ENCODE data around the gene FAAP20.

Gene FAAP20

GRCh38 chr1:2224170-2224584 lies 29.6 kb upstream of the FAAP20 start:
- no peak for DNase-seq (ENCODE audit: low read depth)
- TF ChIP-seq, protein P1, sequence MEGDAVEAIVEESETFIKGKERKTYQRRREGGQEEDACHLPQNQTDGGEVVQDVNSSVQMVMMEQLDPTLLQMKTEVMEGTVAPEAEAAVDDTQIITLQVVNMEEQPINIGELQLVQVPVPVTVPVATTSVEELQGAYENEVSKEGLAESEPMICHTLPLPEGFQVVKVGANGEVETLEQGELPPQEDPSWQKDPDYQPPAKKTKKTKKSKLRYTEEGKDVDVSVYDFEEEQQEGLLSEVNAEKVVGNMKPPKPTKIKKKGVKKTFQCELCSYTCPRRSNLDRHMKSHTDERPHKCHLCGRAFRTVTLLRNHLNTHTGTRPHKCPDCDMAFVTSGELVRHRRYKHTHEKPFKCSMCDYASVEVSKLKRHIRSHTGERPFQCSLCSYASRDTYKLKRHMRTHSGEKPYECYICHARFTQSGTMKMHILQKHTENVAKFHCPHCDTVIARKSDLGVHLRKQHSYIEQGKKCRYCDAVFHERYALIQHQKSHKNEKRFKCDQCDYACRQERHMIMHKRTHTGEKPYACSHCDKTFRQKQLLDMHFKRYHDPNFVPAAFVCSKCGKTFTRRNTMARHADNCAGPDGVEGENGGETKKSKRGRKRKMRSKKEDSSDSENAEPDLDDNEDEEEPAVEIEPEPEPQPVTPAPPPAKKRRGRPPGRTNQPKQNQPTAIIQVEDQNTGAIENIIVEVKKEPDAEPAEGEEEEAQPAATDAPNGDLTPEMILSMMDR (conservative IDR thresholded peaks at IDR 0.05; ENCODE audit: low read depth, low read length), result no peak
- no peak overlapping the region for H3K4me3 ChIP-seq (ENCODE audit: low read depth, low read length)

- DNase-seq (ENCODE audit: low read depth), result no peak
- no peak overlapping the region for H3K4me3 ChIP-seq (ENCODE audit: low read depth, low read length)
- TF ChIP-seq, protein P1 (conservative IDR thresholded peaks at IDR 0.05; ENCODE audit: low read depth, low read length), result no peak
Measured at GRCh38 chr1:2221271-2221670, 26.7 kb upstream of the FAAP20 start.

GRCh38 chr1:2216767-2217058 lies 22.1 kb upstream of the FAAP20 start:
- TF ChIP-seq, protein P1 (conservative IDR thresholded peaks at IDR 0.05; ENCODE audit: low read depth, low read length), result no peak
- no peak for DNase-seq (ENCODE audit: low read depth)
- H3K4me3 ChIP-seq (ENCODE audit: low read depth, low read length), result no peak overlapping the region

GRCh38 chr1:2215909-2216766 lies 21.6 kb upstream of the FAAP20 start:
- H3K4me3 ChIP-seq (ENCODE audit: low read depth, low read length), result no peak overlapping the region
- TF ChIP-seq, protein P1 (conservative IDR thresholded peaks at IDR 0.05; ENCODE audit: low read depth, low read length), result no peak
- DNase-seq (ENCODE audit: low read depth), result no peak

DNA sequence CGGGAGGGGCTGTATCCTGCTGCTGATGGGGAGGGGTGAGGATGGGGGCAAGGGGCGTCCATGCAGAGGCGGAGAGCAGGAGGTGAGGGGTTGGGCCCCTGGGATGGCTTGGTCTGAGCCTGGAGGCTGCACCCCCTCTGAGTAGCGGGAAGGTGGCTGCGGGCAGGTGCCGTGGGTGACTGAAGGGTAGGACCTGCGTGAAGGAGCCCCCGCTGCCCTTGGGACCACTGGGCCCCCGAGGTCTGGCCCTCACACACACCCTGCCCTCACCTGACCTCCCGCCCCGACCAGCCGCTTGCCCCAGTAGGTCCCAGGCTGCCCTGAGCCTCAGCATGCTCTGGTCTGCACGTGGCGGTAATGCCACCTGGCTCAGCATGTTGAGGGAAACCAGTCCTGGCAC lies 20.8 kb upstream of the FAAP20 start:
- TF ChIP-seq, protein P1 (conservative IDR thresholded peaks at IDR 0.05; ENCODE audit: low read depth, low read length), result no peak
- DNase-seq (ENCODE audit: low read depth), result no peak

GRCh38 chr1:2214541-2215241 lies 20.1 kb upstream of the FAAP20 start:
- no peak overlapping the region for H3K4me3 ChIP-seq (ENCODE audit: low read depth, low read length)
- TF ChIP-seq, protein P1 (conservative IDR thresholded peaks at IDR 0.05; ENCODE audit: low read depth, low read length), result no peak
- no peak for DNase-seq (ENCODE audit: low read depth)

More for the DNA sequence above, 20.8 kb upstream of the FAAP20 start:
- H3K4me3 ChIP-seq (ENCODE audit: low read depth, low read length), result no peak overlapping the region
